Measurements from ENCODE around the gene WDFY4.

DNA sequence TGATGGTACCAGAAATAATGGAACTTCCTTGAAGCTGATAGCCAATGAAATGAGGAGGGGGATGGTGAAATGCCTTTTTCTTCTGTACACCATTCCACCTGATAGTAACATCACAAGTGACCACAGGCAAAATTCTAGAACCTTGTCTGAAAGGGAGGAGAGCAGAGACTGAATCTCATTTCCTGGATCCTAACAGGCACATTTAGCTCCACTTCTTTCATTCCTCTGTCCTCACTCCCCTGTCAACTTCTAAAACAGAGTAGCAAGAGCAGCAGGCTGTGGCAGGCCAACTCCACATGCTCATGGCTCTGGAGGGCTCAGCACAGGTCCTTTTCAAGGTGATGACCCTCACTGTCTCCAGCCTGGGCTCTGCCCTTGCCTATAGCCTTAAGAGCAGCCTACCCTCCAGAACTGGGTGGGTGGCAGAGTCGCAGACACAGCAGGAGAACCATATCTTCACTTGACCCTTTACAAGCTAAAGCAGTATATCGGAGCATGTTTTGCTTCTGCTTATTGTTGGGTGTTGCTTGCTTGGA is 255.2 kb downstream of the WDFY4 start, which contains the start of gene LRRC18:
- TF ChIP-seq, protein P1, sequence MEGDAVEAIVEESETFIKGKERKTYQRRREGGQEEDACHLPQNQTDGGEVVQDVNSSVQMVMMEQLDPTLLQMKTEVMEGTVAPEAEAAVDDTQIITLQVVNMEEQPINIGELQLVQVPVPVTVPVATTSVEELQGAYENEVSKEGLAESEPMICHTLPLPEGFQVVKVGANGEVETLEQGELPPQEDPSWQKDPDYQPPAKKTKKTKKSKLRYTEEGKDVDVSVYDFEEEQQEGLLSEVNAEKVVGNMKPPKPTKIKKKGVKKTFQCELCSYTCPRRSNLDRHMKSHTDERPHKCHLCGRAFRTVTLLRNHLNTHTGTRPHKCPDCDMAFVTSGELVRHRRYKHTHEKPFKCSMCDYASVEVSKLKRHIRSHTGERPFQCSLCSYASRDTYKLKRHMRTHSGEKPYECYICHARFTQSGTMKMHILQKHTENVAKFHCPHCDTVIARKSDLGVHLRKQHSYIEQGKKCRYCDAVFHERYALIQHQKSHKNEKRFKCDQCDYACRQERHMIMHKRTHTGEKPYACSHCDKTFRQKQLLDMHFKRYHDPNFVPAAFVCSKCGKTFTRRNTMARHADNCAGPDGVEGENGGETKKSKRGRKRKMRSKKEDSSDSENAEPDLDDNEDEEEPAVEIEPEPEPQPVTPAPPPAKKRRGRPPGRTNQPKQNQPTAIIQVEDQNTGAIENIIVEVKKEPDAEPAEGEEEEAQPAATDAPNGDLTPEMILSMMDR (conservative IDR thresholded peaks at IDR 0.05 in 1 of 2, IDR thresholded peaks at IDR 0.05 in 1 of 2; ENCODE audit: extremely low read depth in 1 of 2, insufficient read depth in 1 of 2, low read depth in 1 of 2, low read length in 2 of 2): no peak
- TF ChIP-seq EZH2 (IDR thresholded peaks at IDR 0.05; ENCODE audit: borderline replicate concordance, low read length): no peak

All from mammary epithelial cell (primary cell).